NCI-H2196 (cell line): ENCODE measurements around the gene SCN1B.
A peak's percentile ranks its signal among the peaks of the same experiment; 100 is the strongest.
"Not testable (repeated sequence)": the region's sequence is repeated elsewhere in the genome, so short reads cannot be mapped to it uniquely, and the experiment has no call there.

Source experiments
- DNase-seq: peaks from one replicate; lab custom pipeline; 2025; ENCODE audit not compliant: unreplicated experiment; lab: John Stamatoyannopoulos, UW

SCN1B gene

GRCh38 chr19:35015954-35016351, 14.3 kb upstream of the SCN1B start:
- DNase-seq: no peak

GRCh38 chr19:35017507-35017906, 12.8 kb upstream of the SCN1B start:
- DNase-seq: no peak

GRCh38 chr19:35018379-35018778, 11.9 kb upstream of the SCN1B start:
- DNase-seq: no peak

GRCh38 chr19:35019144-35019543, 11.1 kb upstream of the SCN1B start:
- no peak for DNase-seq

- DNase-seq: no peak
These were observed 9.3 kb upstream of the SCN1B start for GRCh38 chr19:35021016-35021415.

GRCh38 chr19:35021596-35021995, 8.7 kb upstream of the SCN1B start:
- no peak for DNase-seq

GRCh38 chr19:35022460-35022859, 7.8 kb upstream of the SCN1B start:
- no peak for DNase-seq

- DNase-seq: no peak
These were observed 6.8 kb upstream of the SCN1B start for GRCh38 chr19:35023428-35023827.

- DNase-seq: no peak
These were observed 6.2 kb upstream of the SCN1B start for GRCh38 chr19:35024095-35024494.

GRCh38 chr19:35025969-35026368, 4.3 kb upstream of the SCN1B start:
- DNase-seq: no peak

- DNase-seq: no peak
These were observed 3.9 kb upstream of the SCN1B start for GRCh38 chr19:35026418-35026817.

- no peak for DNase-seq
These were observed 3.3 kb upstream of the SCN1B start for GRCh38 chr19:35027009-35027408.

- no peak for DNase-seq
These were observed 2.2 kb upstream of the SCN1B start for GRCh38 chr19:35027851-35028599.

- not testable (repeated sequence) for DNase-seq
These were observed 1.7 kb upstream of the SCN1B start for GRCh38 chr19:35028600-35028885.

- not testable (repeated sequence) for DNase-seq
These were observed 964 bp upstream of the SCN1B start for GRCh38 chr19:35029275-35029736.

GRCh38 chr19:35029737-35030256, 473 bp upstream of the SCN1B start:
- no peak for DNase-seq

GRCh38 chr19:35031072-35031881, 1.0 kb downstream of the SCN1B start:
- peak; percentile 33 for DNase-seq

- no peak for DNase-seq
These were observed 2.1 kb downstream of the SCN1B start for GRCh38 chr19:35032356-35032865.

- no peak for DNase-seq
These were observed 3.1 kb downstream of the SCN1B start for GRCh38 chr19:35033067-35034004.

- no peak for DNase-seq
These were observed 3.8 kb downstream of the SCN1B start for GRCh38 chr19:35034005-35034502.
